NB4 (cell line): ENCODE measurements around the gene PGLYRP4.

Source experiments
- CTCF ChIP-seq: IDR thresholded peaks from one replicate; pipeline ENCODE4 v1.5.1; 2012; ENCODE audit warnings: low read depth, low read length
- MYC ChIP-seq: IDR thresholded peaks from 2 replicates; pipeline ENCODE4 v1.6.1; 2011; ENCODE audit warnings: low read depth, low read length

GRCh38 chr1:153386500-153386901 is 37.9 kb upstream of the PGLYRP4 start:
- TF ChIP-seq CTCF (no peak), MYC (no peak)
